CD4-positive, alpha-beta T cell treated with Interferon gamma for 1 hour (primary cell): Measurements from ENCODE around the gene KCNH3.

Source experiments
- DNase-seq: peaks from one replicate; pipeline ENCODE4 v3.0.0-alpha.2; 2020

KCNH3 gene

DNA sequence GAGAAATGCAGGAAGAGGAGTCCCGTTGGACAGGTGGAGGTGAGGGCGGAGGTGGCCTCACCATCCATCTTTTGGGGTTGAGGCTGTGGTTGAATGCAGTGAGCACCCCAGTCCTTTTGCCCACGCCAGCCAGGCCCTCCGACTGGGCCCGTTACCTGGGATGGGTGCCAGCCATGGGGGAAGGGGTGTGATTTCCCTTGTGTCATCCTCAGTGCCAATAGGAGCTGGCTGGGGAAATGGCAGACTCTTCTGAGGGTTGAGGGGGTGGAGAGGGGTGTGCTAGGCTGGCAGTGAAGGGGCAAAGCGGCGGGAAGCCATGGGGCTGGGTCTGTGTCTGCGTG is 9.6 kb downstream of the KCNH3 start:
- DNase-seq = no peak

DNA sequence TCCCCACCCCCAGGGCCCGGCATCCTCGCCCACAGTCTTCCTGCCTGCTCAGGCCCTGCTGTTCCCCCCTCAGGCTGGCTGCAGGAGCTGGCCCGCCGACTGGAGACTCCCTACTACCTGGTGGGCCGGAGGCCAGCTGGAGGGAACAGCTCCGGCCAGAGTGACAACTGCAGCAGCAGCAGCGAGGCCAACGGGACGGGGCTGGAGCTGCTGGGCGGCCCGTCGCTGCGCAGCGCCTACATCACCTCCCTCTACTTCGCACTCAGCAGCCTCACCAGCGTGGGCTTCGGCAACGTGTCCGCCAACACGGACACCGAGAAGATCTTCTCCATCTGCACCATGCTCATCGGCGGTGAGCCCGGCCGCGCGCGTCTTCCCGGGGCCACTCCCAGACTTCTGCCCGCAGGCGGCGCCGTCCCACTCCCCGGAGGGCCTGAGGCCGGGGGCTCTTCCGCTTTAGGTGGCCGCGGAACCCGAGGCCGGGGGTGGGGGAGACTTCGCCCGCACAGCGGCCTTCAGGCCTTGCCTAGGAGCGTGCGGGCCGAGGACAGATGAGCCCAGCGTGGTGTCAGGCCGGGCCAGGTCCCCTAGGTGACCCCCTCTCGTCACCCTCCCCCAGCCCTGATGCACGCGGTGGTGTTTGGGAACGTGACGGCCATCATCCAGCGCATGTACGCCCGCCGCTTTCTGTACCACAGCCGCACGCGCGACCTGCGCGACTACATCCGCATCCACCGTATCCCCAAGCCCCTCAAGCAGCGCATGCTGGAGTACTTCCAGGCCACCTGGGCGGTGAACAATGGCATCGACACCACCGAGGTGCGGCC is 10.2 kb downstream of the KCNH3 start:
- DNase-seq = peak; percentile 8

GRCh38 chr12:49549735-49550692 is 11.2 kb downstream of the KCNH3 start:
- no peak for DNase-seq

GRCh38 chr12:49550693-49551252 is 11.9 kb downstream of the KCNH3 start:
- DNase-seq = no peak

GRCh38 chr12:49552014-49552413 is 13.2 kb downstream of the KCNH3 start:
- no peak for DNase-seq

DNA sequence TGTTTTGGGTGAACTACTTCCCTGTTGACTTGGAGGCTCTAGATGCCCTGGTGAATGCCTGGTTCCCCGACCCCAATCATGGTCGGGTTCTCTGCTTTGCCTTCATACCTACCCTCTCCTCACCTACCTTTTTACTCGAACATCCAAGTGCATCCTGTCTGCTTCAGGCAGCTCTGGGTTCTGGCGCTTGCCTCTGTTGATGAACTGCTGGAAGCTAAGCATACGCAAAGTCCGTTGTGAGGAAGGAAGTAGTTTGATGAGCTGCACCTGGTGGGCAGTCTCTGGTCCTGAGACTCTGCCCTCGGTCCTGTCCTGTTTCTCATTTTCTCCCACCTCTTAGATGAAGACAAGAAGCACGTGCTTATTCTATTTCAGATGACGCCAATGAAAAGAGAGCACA is 13.6 kb downstream of the KCNH3 start:
- DNase-seq = no peak

DNA sequence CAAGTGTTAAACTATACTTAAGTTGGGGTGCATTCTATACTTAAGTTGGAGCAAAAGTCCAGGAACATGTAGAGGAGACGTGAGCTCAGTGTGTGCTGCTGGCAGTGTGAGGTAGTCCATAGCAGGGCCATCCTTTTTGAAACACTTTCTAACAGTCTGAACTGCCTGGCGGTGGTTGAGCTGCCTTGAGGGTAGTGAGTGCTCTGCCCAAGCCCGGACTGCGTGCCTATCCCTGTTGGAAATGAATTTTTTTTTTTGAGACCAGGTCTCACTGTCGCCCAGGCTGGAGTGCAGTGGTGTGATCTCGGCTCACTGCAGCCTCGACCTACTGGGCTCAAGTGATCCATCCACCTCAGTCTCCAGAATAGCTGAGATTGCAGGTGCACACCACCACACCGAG is 14.1 kb downstream of the KCNH3 start:
- no peak for DNase-seq

- DNase-seq = no peak
Observed at GRCh38 chr12:49553512-49554088, 14.8 kb downstream of the KCNH3 start.

GRCh38 chr12:49554266-49554665 is 15.4 kb downstream of the KCNH3 start:
- DNase-seq = no peak

GRCh38 chr12:49555631-49556390 is 17.0 kb downstream of the KCNH3 start:
- no peak for DNase-seq

DNA sequence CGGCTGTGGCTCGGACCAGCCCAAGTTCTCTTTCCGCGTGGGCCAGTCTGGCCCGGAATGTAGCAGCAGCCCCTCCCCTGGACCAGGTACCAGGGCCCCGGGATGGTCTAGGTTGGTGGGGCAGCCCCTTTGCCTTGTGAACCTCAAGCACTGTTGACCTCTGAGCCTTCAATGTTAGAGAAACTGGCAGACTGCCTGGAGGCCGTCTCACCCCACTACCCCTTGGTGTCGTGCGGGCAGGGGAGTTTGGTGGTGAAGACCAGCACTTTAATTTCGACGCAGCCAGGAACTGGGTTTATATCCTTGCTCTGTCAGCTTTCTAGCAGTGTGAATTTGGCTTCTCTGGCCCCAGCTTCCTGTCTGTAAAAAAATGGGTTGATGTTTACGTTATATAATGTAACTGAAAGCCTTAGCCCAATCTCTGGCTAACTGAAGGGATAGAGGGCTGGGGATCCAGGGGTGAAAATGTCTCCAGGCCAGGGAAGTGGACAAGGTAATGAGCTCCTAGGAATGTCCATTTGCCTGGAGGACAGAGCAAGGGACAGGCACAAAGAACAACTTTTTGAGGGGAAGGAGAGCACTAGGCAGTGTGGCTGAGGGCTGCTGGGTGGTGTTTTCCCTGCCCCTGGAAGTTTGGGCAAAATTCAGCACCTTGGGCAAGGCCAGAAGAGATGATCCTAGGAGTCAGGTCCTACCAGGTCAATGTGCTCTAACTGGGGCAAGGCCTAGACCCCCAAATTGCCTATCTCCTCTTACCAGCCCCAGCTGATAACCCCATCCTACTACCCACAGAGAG is 17.8 kb downstream of the KCNH3 start:
- DNase-seq = no peak

DNA sequence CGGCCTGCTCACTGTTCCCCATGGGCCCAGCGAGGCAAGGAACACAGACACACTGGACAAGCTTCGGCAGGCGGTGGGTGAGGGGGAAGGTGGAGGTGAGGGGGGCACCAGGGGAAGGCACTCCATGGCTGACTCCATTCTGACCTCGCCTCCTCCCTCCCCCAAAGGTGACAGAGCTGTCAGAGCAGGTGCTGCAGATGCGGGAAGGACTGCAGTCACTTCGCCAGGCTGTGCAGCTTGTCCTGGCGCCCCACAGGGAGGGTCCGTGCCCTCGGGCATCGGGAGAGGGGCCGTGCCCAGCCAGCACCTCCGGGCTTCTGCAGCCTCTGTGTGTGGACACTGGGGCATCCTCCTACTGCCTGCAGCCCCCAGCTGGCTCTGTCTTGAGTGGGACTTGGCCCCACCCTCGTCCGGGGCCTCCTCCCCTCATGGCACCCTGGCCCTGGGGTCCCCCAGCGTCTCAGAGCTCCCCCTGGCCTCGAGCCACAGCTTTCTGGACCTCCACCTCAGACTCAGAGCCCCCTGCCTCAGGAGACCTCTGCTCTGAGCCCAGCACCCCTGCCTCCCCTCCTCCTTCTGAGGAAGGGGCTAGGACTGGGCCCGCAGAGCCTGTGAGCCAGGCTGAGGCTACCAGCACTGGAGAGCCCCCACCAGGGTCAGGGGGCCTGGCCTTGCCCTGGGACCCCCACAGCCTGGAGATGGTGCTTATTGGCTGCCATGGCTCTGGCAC is 18.5 kb downstream of the KCNH3 start:
- DNase-seq = no peak

- DNase-seq = no peak
Observed at GRCh38 chr12:49557917-49558215, 19.0 kb downstream of the KCNH3 start.

GRCh38 chr12:49558526-49558925 is 19.7 kb downstream of the KCNH3 start:
- no peak for DNase-seq

DNA sequence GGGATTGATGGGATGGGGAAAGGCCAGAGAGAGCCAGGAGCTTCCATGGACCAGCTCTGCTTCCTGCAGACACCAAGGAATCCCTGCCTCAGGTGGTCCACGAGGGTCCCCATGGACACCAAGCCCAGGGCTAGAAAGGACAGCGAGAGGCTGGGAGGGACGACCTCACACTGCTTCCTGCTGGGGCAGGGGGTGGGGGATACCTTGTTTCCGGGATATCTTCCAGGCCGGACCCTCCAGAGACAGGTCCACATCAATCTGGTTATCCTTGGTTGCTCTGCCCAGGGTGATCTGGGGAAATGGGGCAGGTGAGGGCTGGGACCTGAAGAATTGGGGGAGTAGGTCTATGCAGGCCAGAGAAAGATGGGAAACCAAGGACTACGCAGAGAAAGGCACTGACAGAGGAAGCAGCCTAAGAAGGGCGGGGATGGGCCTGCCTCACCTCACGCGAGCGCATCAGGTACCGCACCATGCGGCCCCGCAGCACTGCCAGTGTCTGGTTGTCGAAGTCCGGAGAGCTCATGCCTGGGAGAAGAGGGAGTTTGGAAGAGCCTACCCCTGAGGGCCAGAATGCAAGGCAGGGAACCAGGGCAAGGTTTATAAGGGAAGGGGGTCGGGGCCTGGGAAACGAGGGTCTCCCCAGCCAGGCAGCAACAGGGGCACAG is 20.3 kb downstream of the KCNH3 start:
- DNase-seq = no peak

DNA sequence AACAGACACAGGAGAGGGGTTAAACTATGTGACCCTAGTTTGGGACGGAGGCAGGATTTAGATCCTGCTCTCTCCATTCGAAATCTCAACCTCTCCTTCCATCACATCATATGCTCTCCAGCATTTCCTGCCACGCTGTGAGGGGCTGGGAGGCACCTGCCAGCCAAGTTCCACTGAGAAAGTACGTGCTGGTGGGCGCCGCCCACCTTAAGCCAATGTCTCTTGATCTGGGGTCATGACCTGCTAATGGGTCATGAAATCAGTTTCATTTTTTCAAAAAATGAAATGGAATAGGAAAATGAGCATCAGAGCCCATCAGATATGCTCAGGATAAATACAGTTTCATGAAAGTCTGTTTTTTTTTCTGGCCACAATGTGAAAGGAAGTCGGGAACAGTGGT is 21.9 kb downstream of the KCNH3 start:
- no peak for DNase-seq

GRCh38 chr12:49562233-49562632 is 23.4 kb downstream of the KCNH3 start:
- no peak for DNase-seq

- DNase-seq = no peak
Observed at GRCh38 chr12:49562831-49563230, 24.0 kb downstream of the KCNH3 start.

GRCh38 chr12:49563951-49564685 is 25.3 kb downstream of the KCNH3 start:
- no peak for DNase-seq
